CD4-positive, alpha-beta T cell treated with Interleukin-4 for 1 hour (primary cell): ENCODE data around the gene FOXD1.

Experiments used
- DNase-seq, 2 donors: peaks; one replicate each; pipeline ENCODE4 v3.0.0-alpha.2; 2020 to 2022

Gene FOXD1

GRCh38 chr5:73438645-73439470 is 9.7 kb downstream of the FOXD1 start:
- DNase-seq: no peak

GRCh38 chr5:73437777-73438644 is 10.6 kb downstream of the FOXD1 start:
- DNase-seq: no peak

- no peak for DNase-seq
Observed at GRCh38 chr5:73437101-73437776, 11.3 kb downstream of the FOXD1 start.

- no peak for DNase-seq
Observed at GRCh38 chr5:73436535-73437100, 12.0 kb downstream of the FOXD1 start.

GRCh38 chr5:73435759-73436534 is 12.6 kb downstream of the FOXD1 start:
- DNase-seq: no peak

GRCh38 chr5:73434907-73435306 is 13.7 kb downstream of the FOXD1 start:
- DNase-seq: no peak

- no peak for DNase-seq
Observed at GRCh38 chr5:73434461-73434860, 14.1 kb downstream of the FOXD1 start.

- no peak for DNase-seq
Observed at GRCh38 chr5:73433982-73434342, 14.6 kb downstream of the FOXD1 start.

- no peak for DNase-seq
Observed at GRCh38 chr5:73433272-73433981, 15.2 kb downstream of the FOXD1 start.

GRCh38 chr5:73431204-73431851 is 17.2 kb downstream of the FOXD1 start:
- DNase-seq: no peak

- DNase-seq: no peak
Observed at GRCh38 chr5:73426034-73426433, 22.5 kb downstream of the FOXD1 start.

- DNase-seq: no peak
Observed at GRCh38 chr5:73424556-73424977, 24.0 kb downstream of the FOXD1 start.

- DNase-seq: no peak
Observed at GRCh38 chr5:73422164-73422563, 26.4 kb downstream of the FOXD1 start.

GRCh38 chr5:73420666-73421065 is 27.9 kb downstream of the FOXD1 start:
- no peak for DNase-seq

GRCh38 chr5:73419465-73420390 is 28.8 kb downstream of the FOXD1 start:
- no peak for DNase-seq

GRCh38 chr5:73419117-73419464 is 29.5 kb downstream of the FOXD1 start:
- no peak for DNase-seq

- DNase-seq: no peak
Observed at GRCh38 chr5:73418244-73418691, 30.3 kb downstream of the FOXD1 start.

GRCh38 chr5:73417303-73418034 is 31.1 kb downstream of the FOXD1 start:
- DNase-seq: no peak

- no peak for DNase-seq
Observed at GRCh38 chr5:73415617-73416016, 33.0 kb downstream of the FOXD1 start.
